LHCN-M2 (cell line): ENCODE results near the gene UBE4A. TPM values are rescaled to one million over a fixed set of nuclear protein-coding genes. Genes with fewer than 3 reads are reported as not detected.

Experiments used
- DNase-seq: peaks from one replicate; pipeline ENCODE4 v3.0.0-alpha.2; 2012; ENCODE audit warnings: low read depth
- total RNA-seq: library from RNA; depleted of rRNA; stranded (reverse); fragments of >200 nt; gene quantifications from 2 replicates; pipeline ENCODE4 v1.2.3, GENCODE V29; 2014

The UBE4A gene
- total RNA-seq, 1 experiment from 2014 or later: 48.5 TPM

DNA sequence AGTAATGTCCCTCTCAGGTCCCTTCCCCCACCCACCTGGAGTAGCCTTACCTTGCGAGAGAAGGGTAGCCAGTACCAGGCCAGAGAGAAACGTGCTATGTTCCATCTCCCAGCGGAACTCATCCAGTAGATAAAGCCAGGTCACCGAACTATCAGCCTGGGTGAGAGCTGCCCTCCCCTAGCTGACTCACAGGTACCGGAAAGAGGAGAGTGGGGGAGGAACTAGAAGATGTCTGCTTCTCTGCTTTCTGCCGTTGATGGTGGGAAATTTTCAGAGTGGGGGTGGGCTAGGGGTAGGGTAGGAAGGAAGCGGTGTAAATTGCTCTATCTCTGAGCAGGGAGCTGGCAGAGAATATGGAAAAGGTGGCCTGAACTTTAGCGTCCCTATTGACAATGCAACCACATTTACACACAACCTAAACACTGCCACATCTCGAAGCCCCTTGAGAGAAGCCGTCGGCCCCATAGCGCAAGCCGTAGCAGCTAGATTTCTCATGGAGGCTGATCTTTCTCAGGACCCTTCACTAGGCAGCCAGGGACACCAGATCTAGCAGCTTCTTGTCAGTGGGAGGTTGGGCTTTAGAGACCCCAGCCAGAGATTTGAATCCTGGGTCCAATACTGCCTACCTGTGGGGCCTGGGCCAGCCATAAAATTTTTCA lies 16.8 kb upstream of the UBE4A start, which contains the start of gene CD3D:
CD3D (minus strand) TSS at position 203 of the 659 bp plus-strand sequence; CDS start at position 105, 98 bp downstream.
- no peak for DNase-seq

GRCh38 chr11:118343248-118343647 lies 16.2 kb upstream of the UBE4A start:
- DNase-seq: no peak

DNA sequence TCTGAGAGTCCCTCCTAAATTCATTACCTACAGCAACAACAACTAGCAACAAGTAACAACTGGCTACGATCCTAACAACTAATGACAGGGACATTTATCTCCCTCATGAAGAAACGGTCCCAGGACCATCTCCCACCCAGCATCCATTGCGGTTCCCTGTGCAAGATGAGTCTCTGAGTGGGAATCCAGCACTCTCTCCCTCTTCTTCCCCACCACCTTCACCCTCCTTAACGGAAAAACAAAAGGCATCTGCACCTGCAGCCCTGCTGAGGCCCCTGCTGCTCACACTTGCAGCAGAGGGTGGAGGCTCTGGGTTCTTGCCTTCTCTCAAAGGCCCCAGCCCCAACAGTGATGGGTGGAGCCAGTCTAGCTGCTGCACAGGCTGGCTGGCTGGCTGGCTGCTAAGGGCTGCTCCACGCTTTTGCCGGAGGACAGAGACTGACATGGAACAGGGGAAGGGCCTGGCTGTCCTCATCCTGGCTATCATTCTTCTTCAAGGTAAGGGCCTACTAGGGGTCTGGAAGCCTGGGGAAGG lies 15.4 kb upstream of the UBE4A start, which contains the start of gene CD3G:
CD3G (plus strand) TSS at position 364 of the 535 bp plus-strand sequence; CDS start at position 444, 80 bp downstream.
- DNase-seq: no peak

DNA sequence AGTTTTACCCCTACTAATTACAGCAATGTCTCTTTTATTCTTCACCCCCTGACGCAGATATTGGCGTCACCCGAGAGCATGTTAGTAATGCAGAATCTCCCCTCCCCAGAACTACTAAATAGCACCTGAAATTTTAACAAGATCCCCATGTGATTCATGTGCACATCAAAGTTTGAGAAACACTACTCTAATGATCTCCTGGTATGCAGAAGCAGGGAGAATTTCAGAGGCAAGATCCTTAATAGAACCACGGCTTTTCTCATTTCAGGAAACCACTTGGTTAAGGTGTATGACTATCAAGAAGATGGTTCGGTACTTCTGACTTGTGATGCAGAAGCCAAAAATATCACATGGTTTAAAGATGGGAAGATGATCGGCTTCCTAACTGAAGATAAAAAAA lies 9.9 kb upstream of the UBE4A start:
- DNase-seq: no peak

- DNase-seq: peak; percentile 27
Measured at GRCh38 chr11:118353084-118353710, 6.2 kb upstream of the UBE4A start.

DNA sequence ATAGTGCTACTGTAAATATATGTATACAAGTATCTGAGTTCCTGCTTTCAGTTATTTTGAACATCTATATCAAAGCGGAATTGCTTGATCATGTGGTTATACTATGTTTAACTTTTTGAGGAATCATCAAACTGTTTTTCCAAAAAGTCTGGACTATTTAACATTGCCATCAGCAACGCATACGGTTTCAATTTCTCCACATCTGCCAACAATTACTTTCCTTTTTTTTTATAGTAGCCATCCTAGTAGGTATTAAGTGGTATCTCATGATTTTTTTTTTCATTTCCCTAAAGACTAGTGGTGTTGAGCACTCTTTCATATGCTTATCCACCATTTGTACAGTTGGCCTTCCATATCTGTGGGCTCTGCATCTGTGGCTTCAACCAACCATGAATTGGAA lies 1.3 kb upstream of the UBE4A start:
- no peak for DNase-seq

GRCh38 chr11:118364956-118365615 lies 5.7 kb downstream of the UBE4A start:
- DNase-seq: no peak

DNA sequence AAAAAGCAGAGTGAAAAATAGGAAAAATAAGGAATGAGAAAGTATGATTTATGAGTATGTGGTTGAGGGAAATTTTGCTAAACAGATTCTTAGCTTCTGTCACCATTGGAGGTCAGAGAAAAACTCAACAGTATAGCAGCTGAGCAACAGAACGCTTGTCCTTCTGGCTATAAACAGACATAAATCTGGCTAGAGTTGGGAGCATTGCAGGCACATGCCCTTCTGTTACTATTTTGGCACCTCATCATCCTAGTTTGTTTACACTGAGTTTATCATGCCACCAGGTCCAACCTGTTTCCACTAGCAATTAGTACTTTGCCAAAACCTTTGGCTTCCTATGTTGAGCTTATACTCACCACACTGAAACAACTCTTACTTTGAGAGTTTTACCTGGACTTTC lies 6.9 kb downstream of the UBE4A start:
- DNase-seq: no peak

- DNase-seq: no peak
Measured at GRCh38 chr11:118370774-118371173, 11.4 kb downstream of the UBE4A start.

- no peak for DNase-seq
Measured at GRCh38 chr11:118373263-118373662, 13.9 kb downstream of the UBE4A start.

GRCh38 chr11:118373871-118374270 lies 14.5 kb downstream of the UBE4A start:
- no peak for DNase-seq

DNA sequence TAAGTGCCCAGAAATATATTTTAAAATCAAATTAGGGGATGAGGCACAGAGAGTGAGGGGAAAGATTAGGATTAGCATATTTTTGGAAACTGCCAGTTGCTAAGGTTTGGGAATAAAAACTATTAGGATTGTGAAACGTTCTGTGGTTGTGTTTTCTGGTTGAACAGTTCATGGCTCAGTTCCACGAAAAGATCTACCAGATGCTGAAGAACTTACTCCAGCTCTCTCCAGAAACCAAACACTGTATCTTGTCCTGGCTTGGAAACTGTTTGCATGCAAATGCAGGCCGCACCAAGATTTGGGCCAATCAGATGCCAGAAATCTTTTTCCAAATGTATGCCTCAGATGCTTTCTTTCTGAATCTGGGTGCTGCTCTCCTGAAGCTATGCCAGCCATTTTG lies 15.3 kb downstream of the UBE4A start:
- DNase-seq: no peak

- DNase-seq: no peak
Measured at GRCh38 chr11:118375978-118376377, 16.6 kb downstream of the UBE4A start.

GRCh38 chr11:118379497-118379896 lies 20.1 kb downstream of the UBE4A start:
- no peak for DNase-seq

GRCh38 chr11:118380571-118380970 lies 21.2 kb downstream of the UBE4A start:
- DNase-seq: no peak

DNA sequence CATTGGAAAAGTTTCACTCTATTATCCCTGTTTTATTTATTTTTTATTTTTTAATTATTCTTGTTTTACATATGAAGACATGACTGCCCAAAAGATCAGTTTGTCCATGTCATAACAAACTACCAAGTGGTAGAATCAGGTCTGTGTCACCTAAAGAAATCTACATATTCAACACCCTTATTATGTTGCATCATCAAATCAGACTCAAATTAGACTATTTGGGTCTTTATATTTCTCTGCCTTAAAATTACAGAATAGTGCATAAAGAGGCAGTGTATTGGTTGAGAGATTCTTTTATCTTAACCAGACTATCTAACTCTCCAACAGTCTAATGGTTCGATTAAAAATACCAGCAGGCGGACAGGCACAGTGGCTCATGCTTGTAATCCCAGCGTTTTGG lies 23.6 kb downstream of the UBE4A start:
- DNase-seq: no peak

DNA sequence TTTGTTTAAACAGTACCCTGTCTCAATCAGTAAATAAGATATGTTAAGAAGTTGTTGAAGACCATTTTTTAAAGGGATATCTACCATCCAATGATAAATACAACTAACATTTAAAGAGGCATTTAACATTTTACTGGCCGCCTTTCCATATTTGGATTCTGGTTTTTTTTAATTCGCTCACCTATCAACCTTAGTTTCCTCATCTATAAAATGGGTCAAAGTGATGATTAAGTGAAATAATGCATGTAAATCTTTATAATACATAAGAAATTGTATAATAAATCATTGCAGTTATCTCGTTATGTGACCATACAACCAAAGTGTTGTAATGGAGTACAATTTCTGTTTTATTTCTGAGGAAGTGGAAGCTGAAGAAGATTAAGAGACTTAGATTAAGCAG lies 24.3 kb downstream of the UBE4A start:
- DNase-seq: no peak

- no peak for DNase-seq
Measured at GRCh38 chr11:118396097-118396501, 36.7 kb downstream of the UBE4A start.

DNA sequence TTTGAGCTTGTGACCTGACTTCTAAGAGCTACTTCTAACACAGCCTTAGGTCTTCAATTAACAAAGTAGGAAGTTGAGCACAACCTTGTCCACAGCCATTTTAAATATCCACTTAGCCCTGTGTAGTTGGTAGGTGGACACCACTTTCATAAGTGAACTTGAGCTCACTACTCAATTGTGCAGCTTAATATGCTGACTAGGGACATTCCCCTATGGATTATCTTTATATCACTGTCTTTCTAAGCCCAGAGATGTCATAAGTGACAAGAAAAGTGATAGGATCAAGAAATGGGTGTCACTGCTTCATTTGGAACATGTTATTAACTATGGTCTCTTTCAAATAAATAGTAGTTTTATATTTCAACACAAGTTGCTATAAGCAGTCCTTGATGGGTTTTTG lies 38.0 kb downstream of the UBE4A start:
- no peak for DNase-seq

DNA sequence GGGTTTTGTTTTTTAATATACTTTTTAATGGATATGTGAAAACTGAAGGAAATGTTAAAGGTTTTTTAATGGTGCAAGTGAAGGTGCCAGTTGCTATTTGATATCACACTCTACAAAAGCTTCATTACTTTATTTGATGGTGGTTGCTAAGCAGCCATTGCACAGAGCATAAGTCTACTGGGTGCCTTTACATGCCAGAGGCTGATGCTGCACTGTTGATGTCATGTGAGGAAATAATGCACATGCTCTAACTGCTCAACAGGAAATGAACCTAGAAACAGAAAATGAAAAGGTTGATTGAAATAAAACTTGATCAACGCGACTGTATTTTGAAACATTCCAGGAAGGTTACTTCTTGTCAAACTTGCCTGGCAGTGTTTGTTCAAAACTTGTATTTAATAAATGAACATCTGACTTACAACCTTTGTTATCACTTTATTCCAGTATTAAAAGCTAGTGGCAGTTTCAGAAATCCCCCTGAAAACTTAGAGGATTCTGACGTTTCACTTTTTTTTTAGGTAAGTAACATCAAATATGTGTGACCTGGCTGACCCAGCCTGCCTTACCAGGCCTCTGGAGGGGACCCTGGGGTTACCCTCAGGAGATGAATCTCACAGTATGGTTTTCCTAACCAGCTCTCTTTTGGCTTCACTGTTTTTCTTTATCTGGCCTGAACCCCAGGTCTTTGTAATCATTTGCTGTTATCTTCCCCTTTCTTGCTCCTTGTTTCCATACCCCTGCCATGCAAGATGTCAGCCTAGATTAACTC lies 39.6 kb downstream of the UBE4A start:
- no peak for DNase-seq

DNA sequence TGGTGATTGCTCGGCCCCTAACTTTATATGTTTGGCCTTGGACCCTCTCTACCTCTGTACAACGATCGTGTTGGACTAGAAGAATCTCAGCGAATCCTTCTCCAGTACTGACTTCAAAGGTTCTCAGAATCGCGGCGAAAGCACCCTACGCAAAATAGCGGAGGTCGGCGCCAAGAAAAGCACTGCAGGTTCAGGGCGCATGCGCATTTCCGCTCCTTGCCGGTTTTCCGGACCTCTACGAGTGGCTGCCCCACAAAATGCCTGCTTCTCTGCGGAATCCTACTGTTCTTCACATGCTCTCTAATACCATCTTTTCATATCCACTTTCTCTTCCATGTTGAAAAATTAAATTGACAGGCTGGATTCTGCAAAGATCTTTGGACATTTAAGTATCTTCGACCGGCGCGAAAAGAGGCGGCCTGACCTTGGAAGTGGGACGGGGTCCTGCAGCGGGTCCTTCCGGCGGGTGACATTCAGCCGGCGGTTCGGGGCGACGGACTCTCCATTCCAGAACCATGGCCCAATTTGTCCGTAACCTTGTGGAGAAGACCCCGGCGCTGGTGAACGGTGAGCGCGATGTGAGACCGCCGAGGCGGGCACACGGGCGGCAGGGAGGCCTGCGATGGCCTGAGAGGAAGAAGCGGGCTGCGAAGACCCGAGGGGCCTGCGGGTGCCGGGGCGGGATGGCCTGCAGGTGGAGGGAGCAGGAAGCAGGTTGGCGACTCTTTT lies 41.9 kb downstream of the UBE4A start, which contains the start of gene ATP5MG:
ATP5MG (plus strand) TSS at position 456 of the 729 bp plus-strand sequence; CDS start at position 516, 60 bp downstream.
- DNase-seq: peak; percentile 83
